Vagina (tissue), 2 donors: ENCODE results near the gene GSPT2.

Experiments
- POLR2A ChIP-seq, 2 donors: fragments of 450-650 bp; IDR thresholded peaks; one replicate each; pipeline ENCODE4 v1.6.1; 2017; ENCODE audit warnings: antibody characterized with exemption in 2 of 2, mild to moderate bottlenecking in 2 of 2, moderate library complexity in 2 of 2
- TF ChIP-seq, protein P1 (sequence below), 3 experiments: fragments of 450-650 bp in 2 of 3; fragments of 200-600 bp in 1 of 3; sonication (generic) in 1 of 3; IDR thresholded peaks; one replicate each; pipeline ENCODE4 v1.5.1; 2017 to 2019; ENCODE audit warnings: antibody characterized with exemption in 3 of 3, mild to moderate bottlenecking in 2 of 3, moderate library complexity in 2 of 3

DNA sequence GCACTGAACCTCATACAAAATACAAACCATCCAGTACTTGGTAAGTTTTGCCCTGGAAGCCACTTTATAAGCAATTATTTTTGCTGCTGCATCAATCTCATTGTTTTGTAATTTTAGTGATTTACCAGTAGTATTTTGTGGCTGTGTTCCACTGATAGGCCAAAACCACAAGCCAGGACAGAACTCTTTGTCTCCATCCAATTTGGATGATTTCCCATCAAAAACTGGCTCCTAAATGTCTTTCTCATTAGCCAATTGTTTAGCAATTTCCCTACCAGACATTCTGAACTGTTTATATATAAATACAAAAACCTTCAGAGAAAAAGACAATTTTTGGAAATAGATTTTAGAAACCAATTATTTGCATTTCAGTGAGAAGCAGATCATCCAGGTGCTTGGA lies 4.4 kb downstream of the GSPT2 start:
- no peak for TF ChIP-seq POLR2A (IDR thresholded peaks at IDR 0.05)
- TF ChIP-seq, protein P1, sequence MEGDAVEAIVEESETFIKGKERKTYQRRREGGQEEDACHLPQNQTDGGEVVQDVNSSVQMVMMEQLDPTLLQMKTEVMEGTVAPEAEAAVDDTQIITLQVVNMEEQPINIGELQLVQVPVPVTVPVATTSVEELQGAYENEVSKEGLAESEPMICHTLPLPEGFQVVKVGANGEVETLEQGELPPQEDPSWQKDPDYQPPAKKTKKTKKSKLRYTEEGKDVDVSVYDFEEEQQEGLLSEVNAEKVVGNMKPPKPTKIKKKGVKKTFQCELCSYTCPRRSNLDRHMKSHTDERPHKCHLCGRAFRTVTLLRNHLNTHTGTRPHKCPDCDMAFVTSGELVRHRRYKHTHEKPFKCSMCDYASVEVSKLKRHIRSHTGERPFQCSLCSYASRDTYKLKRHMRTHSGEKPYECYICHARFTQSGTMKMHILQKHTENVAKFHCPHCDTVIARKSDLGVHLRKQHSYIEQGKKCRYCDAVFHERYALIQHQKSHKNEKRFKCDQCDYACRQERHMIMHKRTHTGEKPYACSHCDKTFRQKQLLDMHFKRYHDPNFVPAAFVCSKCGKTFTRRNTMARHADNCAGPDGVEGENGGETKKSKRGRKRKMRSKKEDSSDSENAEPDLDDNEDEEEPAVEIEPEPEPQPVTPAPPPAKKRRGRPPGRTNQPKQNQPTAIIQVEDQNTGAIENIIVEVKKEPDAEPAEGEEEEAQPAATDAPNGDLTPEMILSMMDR (IDR thresholded peaks at IDR 0.05) = no peak
